Natural killer cell treated with Interleukin-12 subunit alpha and Interleukin-12 subunit beta and Interleukin-15 and Interleukin-18, amount 100 ng/mL, for 72 hours (primary cell): ENCODE results near the gene CORO1C. TPM values are rescaled to one million over a fixed set of nuclear protein-coding genes. Genes with fewer than 3 reads are reported as not detected.

Experiments used
- ATAC-seq, 2 donors: fragments of 150-1000 bp; cut with Tn5 transposase in 1 of 2; sonication (Bioruptor Pico), chemical (Tn5 transposase) in 1 of 2; 2 replicates each; pipeline ENCODE4 v1.10.0; 2021
- DNase-seq: peaks from one replicate; pipeline ENCODE4 v3.0.0; 2022; ENCODE audit warnings: low spot score
- H3K27ac Mint-ChIP-seq, 2 donors: 1 replicate in 1 of 2; 2 replicates in 1 of 2; pipeline ENCODE4 v1.8.0; 2022; ENCODE audit warnings: mixed read lengths in 2 of 2, mild to moderate bottlenecking in 1 of 2, moderate library complexity in 1 of 2
- H3K27me3 Mint-ChIP-seq, 2 donors: 1 replicate in 1 of 2; 2 replicates in 1 of 2; pipeline ENCODE4 v1.8.0; 2022; ENCODE audit warnings: mixed read lengths in 2 of 2
- H3K36me3 Mint-ChIP-seq: one replicate; pipeline ENCODE4 v1.8.0; 2022; ENCODE audit warnings: mixed read lengths
- H3K4me1 Mint-ChIP-seq, 2 donors: 1 replicate in 1 of 2; 2 replicates in 1 of 2; pipeline ENCODE4 v1.8.0; 2022; ENCODE audit warnings: low read depth in 2 of 2, mixed read lengths in 2 of 2, mild to moderate bottlenecking in 1 of 2
- H3K4me3 Mint-ChIP-seq: one replicate; pipeline ENCODE4 v1.8.0; 2022; ENCODE audit warnings: mixed read lengths
- H3K9me3 Mint-ChIP-seq: 2 replicates; pipeline ENCODE4 v1.8.0; 2022; ENCODE audit warnings: mixed read lengths
- total RNA-seq, 2 donors: library from RNA; stranded (reverse); gene quantifications; one replicate each; pipeline ENCODE4 v1.2.3, GENCODE V29; 2022

Gene CORO1C
- total RNA-seq, 2 donors from 2014 or later = 68.9 to 69.5 TPM

- no peak overlapping the region for H3K4me3 Mint-ChIP-seq
- ATAC-seq (no peak), DNase-seq (no peak)
- H3K27me3 Mint-ChIP-seq = no peaks in the 10 kb centered on the region
- peaks cover 16% of the 10 kb centered on the region for H3K36me3 Mint-ChIP-seq
- H3K9me3 Mint-ChIP-seq = peaks cover 5% of the 10 kb centered on the region
- H3K27ac Mint-ChIP-seq = peak overlapping the region; percentile 92 to 100
- peaks cover 54 to 55% of the 10 kb centered on the region in 2 donors for H3K4me1 Mint-ChIP-seq
These were observed 117.8 kb downstream of the CORO1C start for GRCh38 chr12:108613548-108613947.

- DNase-seq = no peak
These were observed 118.5 kb downstream of the CORO1C start for GRCh38 chr12:108612788-108613282.

GRCh38 chr12:108611884-108612415 is 119.4 kb downstream of the CORO1C start:
- Mint-ChIP-seq H3K9me3 (peaks cover 5% of the 10 kb centered on the region), H3K27ac (peak overlapping the region; percentile 53 to 75)

More at GRCh38 chr12:108612788-108613282, 118.5 kb downstream of the CORO1C start:
- Mint-ChIP-seq H3K27ac (peak overlapping the region; percentile 53 to 100), H3K4me1 (peaks cover 48% of the 10 kb centered on the region in 2 donors), H3K27me3 (no peaks in the 10 kb centered on the region), H3K9me3 (peaks cover 5% of the 10 kb centered on the region), H3K36me3 (peaks cover 16% of the 10 kb centered on the region), H3K4me3 (no peak overlapping the region)
- ATAC-seq = no peak

GRCh38 chr12:108610856-108611605 is 120.3 kb downstream of the CORO1C start:
- Mint-ChIP-seq H3K27ac (peak overlapping the region in 1 of 2 donors; percentile 76), H3K4me3 (no peak overlapping the region), H3K36me3 (peaks cover 5% of the 10 kb centered on the region), H3K9me3 (no peaks in the 10 kb centered on the region), H3K27me3 (peaks cover 0 to 3% of the 10 kb centered on the region in 2 donors), H3K4me1 (peaks cover 30 to 31% of the 10 kb centered on the region in 2 donors)
- no peak for DNase-seq
- ATAC-seq = no peak

More at GRCh38 chr12:108611884-108612415, 119.4 kb downstream of the CORO1C start:
- peak; percentile 7 to 39 for ATAC-seq
- H3K27me3 Mint-ChIP-seq = peaks cover 0 to 3% of the 10 kb centered on the region in 2 donors
- peaks cover 14% of the 10 kb centered on the region for H3K36me3 Mint-ChIP-seq
- H3K4me3 Mint-ChIP-seq = peak overlapping the region; percentile 12
- H3K4me1 Mint-ChIP-seq = peaks cover 39 to 40% of the 10 kb centered on the region in 2 donors
- DNase-seq = no peak

- H3K27me3 Mint-ChIP-seq = peaks cover 0 to 3% of the 10 kb centered on the region in 2 donors
- H3K36me3 Mint-ChIP-seq = peaks cover 5% of the 10 kb centered on the region
- H3K4me1 Mint-ChIP-seq = peaks cover 30% of the 10 kb centered on the region in 2 donors
- DNase-seq (no peak), ATAC-seq (no peak)
- H3K9me3 Mint-ChIP-seq = no peaks in the 10 kb centered on the region
- no peak overlapping the region for H3K4me3 Mint-ChIP-seq
- peak overlapping the region in 1 of 2 donors; percentile 76 for H3K27ac Mint-ChIP-seq
These were observed 120.9 kb downstream of the CORO1C start for GRCh38 chr12:108610336-108610815.

- H3K4me1 Mint-ChIP-seq = peaks cover 28% of the 10 kb centered on the region in 2 donors
- peak overlapping the region in 1 of 2 donors; percentile 76 for H3K27ac Mint-ChIP-seq
- no peak for ATAC-seq
- H3K27me3 Mint-ChIP-seq = peaks cover 0 to 6% of the 10 kb centered on the region in 2 donors
- H3K4me3 Mint-ChIP-seq = no peak overlapping the region
- no peaks in the 10 kb centered on the region for H3K36me3 Mint-ChIP-seq
- DNase-seq = no peak
- no peaks in the 10 kb centered on the region for H3K9me3 Mint-ChIP-seq
These were observed 121.6 kb downstream of the CORO1C start for GRCh38 chr12:108609537-108610335.

GRCh38 chr12:108608616-108609015 is 122.7 kb downstream of the CORO1C start:
- Mint-ChIP-seq H3K4me3 (no peak overlapping the region), H3K9me3 (no peaks in the 10 kb centered on the region), H3K27ac (no peak overlapping the region), H3K36me3 (no peaks in the 10 kb centered on the region), H3K4me1 (peaks cover 21 to 22% of the 10 kb centered on the region in 2 donors), H3K27me3 (peaks cover 0 to 7% of the 10 kb centered on the region in 2 donors)
- DNase-seq (no peak), ATAC-seq (no peak)

- H3K4me1 Mint-ChIP-seq = peaks cover 16 to 18% of the 10 kb centered on the region in 2 donors
- ATAC-seq (no peak), DNase-seq (no peak)
- no peaks in the 10 kb centered on the region for H3K36me3 Mint-ChIP-seq
- peaks cover 0 to 7% of the 10 kb centered on the region in 2 donors for H3K27me3 Mint-ChIP-seq
- H3K27ac Mint-ChIP-seq = no peak overlapping the region
- H3K4me3 Mint-ChIP-seq = no peak overlapping the region
- H3K9me3 Mint-ChIP-seq = no peaks in the 10 kb centered on the region
These were observed 123.2 kb downstream of the CORO1C start for GRCh38 chr12:108607981-108608600.

- Mint-ChIP-seq H3K4me3 (no peak overlapping the region), H3K36me3 (no peaks in the 10 kb centered on the region), H3K27me3 (peaks cover 0 to 7% of the 10 kb centered on the region in 2 donors), H3K4me1 (peaks cover 7% of the 10 kb centered on the region in 2 donors), H3K27ac (no peak overlapping the region), H3K9me3 (no peaks in the 10 kb centered on the region)
- ATAC-seq (no peak), DNase-seq (no peak)
These were observed 124.8 kb downstream of the CORO1C start for GRCh38 chr12:108606492-108606891.

GRCh38 chr12:108605690-108606406 is 125.5 kb downstream of the CORO1C start:
- DNase-seq (no peak), ATAC-seq (no peak)
- Mint-ChIP-seq H3K27me3 (peaks cover 0 to 7% of the 10 kb centered on the region in 2 donors), H3K27ac (peak overlapping the region; percentile 52 to 60), H3K4me3 (no peak overlapping the region), H3K4me1 (peaks cover 6 to 7% of the 10 kb centered on the region in 2 donors), H3K36me3 (no peaks in the 10 kb centered on the region), H3K9me3 (no peaks in the 10 kb centered on the region)

GRCh38 chr12:108605000-108605689 is 126.2 kb downstream of the CORO1C start:
- peaks cover 6 to 7% of the 10 kb centered on the region in 2 donors for H3K4me1 Mint-ChIP-seq
- H3K36me3 Mint-ChIP-seq = no peaks in the 10 kb centered on the region
- no peak for DNase-seq
- H3K9me3 Mint-ChIP-seq = no peaks in the 10 kb centered on the region
- H3K27me3 Mint-ChIP-seq = peaks cover 0 to 7% of the 10 kb centered on the region in 2 donors
- peak overlapping the region; percentile 52 to 60 for H3K27ac Mint-ChIP-seq
- no peak overlapping the region for H3K4me3 Mint-ChIP-seq
- ATAC-seq = no peak

GRCh38 chr12:108604208-108604941 is 126.9 kb downstream of the CORO1C start:
- Mint-ChIP-seq H3K4me3 (no peak overlapping the region), H3K36me3 (no peaks in the 10 kb centered on the region), H3K9me3 (no peaks in the 10 kb centered on the region), H3K4me1 (peaks cover 6 to 7% of the 10 kb centered on the region in 2 donors), H3K27me3 (peaks cover 0 to 7% of the 10 kb centered on the region in 2 donors), H3K27ac (no peak overlapping the region)
- ATAC-seq = no peak
- DNase-seq = no peak
